HG03045 (cell line): ENCODE data around the gene ZNF483.
"Not testable (repeated sequence)": the region's sequence is repeated elsewhere in the genome, so short reads cannot be mapped to it uniquely, and the experiment has no call there.

Experiments used
- ATAC-seq: cut with Tn5 transposase; IDR thresholded peaks from one replicate; pipeline ENCODE4 v1.9.1; 2021; ENCODE audit warnings: mild to moderate bottlenecking, moderate library complexity; ENCODE audit not compliant: unreplicated experiment

ZNF483 gene

GRCh38 chr9:111605041-111605559, 80.1 kb downstream of the ZNF483 start:
- no peak for ATAC-seq

GRCh38 chr9:111610149-111610548, 85.2 kb downstream of the ZNF483 start:
- ATAC-seq = no peak

GRCh38 chr9:111610845-111611244, 85.9 kb downstream of the ZNF483 start:
- no peak for ATAC-seq

GRCh38 chr9:111613436-111614040, 88.6 kb downstream of the ZNF483 start:
- ATAC-seq = no peak

- no peak for ATAC-seq
Measured at GRCh38 chr9:111615928-111616327, 90.9 kb downstream of the ZNF483 start.

- ATAC-seq = not testable (repeated sequence)
Measured at GRCh38 chr9:111617349-111617748, 92.4 kb downstream of the ZNF483 start.

GRCh38 chr9:111621895-111622480, 97.0 kb downstream of the ZNF483 start:
- no peak for ATAC-seq

- ATAC-seq = no peak
Measured at GRCh38 chr9:111622626-111623025, 97.6 kb downstream of the ZNF483 start.
